HTR-8/SVneo (cell line): ENCODE measurements around the gene SPG11.
A peak's percentile ranks its signal among the peaks of the same experiment; 100 is the strongest.
"Not testable (repeated sequence)": the region's sequence is repeated elsewhere in the genome, so short reads cannot be mapped to it uniquely, and the experiment has no call there.

ENCODE experiments used
- DNase-seq: peaks from one replicate; pipeline ENCODE4 v3.0.0; 2011; ENCODE audit warnings: low spot score, mixed read lengths; ENCODE audit not compliant: insufficient read length
- FAIRE-seq: peaks from 2 replicates; lab custom pipeline; 2011; peaks lifted over from hg19 to GRCh38; lab: Jason Lieb, UNC

SPG11 gene

GRCh38 chr15:44535523-44536301, 127.8 kb downstream of the SPG11 start:
- peak; percentile 7 for DNase-seq

GRCh38 chr15:44535092-44535491, 128.4 kb downstream of the SPG11 start:
- FAIRE-seq (no peak), DNase-seq (no peak)

More at GRCh38 chr15:44535523-44536301, 127.8 kb downstream of the SPG11 start:
- no peak for FAIRE-seq

GRCh38 chr15:44532689-44533088, 130.8 kb downstream of the SPG11 start:
- FAIRE-seq: no peak
- no peak for DNase-seq

- DNase-seq, FAIRE-seq: not testable (repeated sequence)
These were observed 131.2 kb downstream of the SPG11 start for GRCh38 chr15:44532275-44532674.

DNA sequence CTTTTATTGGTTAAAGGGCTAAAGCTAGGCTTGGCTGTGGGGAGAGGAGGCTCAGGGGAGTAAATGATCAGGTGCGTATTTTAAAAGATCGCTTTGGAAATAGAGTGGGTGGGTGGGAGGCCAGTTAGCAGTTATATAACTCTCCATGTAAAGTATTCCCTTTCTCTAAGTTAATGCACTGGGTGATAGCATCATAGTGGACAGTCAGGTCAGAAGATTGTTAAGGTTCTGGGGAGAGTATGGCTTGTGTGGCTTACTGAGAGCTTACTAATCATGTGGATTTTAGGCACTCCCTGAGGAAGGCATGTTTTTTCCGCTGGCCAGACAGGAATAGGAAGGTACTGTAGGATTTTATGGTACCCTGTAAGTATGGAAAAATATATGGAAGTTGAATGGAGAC, 132.8 kb downstream of the SPG11 start:
- FAIRE-seq: no peak
- DNase-seq: no peak

DNA sequence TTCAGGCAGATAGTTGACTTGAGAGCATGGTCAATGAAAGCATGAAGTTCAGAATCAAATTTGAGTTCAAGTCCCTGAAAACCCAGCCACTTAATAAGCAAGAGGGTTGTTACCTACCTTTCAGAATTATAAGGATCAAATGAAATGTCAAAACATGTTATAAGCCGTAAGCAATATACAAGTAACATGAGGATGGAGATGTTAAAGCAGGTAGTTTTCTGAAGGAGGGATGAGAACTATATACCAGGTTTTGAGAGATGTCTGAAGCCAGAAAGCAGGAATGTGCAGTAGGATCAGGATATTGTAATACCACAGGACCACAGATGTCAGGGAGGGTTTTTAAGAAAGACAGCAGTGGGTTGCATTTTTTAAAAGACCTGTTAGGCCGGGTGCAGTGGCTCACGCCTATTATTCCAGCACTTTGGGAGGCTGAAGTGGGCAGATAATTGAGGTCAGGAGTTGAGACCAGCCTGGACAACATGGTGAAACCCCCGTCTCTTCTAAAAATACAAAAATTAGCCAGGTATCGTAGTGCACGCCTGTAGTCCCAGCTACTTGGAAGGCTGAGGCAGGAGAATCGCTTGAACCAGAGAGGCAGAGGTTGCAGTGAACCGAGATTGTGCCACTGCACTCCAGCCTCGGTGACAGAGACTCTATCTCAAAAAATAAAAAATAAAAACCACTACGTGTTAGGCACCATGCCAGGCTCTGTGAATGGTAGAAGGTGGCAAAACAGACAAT, 133.4 kb downstream of the SPG11 start:
- FAIRE-seq (no peak), DNase-seq (no peak)

- FAIRE-seq: no peak
- DNase-seq: no peak
These were observed 136.2 kb downstream of the SPG11 start for GRCh38 chr15:44527241-44527640.

DNA sequence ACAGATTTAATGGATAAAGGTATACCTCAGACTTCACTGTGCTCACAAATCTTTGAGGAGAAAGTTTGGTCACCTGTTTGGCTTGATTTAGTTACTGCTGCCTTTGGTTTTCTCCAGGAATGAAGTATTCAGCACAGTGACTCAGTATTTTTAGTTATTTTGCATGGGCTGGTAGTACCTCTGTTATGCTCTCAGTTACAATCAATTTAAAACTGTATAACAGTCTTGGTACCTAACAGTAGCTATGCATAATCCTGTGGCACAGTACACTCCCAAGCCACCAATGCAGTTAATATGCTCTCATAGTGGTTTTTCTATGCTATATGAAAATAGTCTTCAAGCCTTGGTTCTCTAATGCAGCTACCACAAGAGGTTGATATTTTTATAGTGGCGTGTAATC, 138.4 kb downstream of the SPG11 start:
- FAIRE-seq (no peak), DNase-seq (no peak)

GRCh38 chr15:44519537-44519936, 143.9 kb downstream of the SPG11 start:
- no peak for DNase-seq
- FAIRE-seq: no peak

DNA sequence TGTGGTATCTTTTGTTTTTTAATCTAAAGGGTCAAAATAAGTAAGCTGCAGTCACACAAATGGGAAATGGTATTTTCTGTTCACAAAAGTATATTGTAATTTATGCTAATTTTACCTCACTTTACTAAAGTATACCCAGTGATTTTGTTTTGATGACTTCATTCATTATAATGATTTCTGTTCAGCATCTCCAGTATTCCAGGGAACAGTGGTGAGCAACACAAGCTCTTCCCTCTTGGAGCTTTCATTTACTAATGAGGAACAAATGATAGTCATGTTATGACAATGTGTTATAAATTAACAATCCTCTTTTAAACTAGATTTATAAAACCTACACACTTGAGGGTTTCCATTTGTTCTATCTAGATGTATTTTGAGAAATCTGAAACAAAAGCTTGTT, 147.0 kb downstream of the SPG11 start:
- FAIRE-seq (no peak), DNase-seq (no peak)
